HG03060 (cell line): ENCODE results near the gene CCDC78.
"Not testable (repeated sequence)": the region's sequence is repeated elsewhere in the genome, so short reads cannot be mapped to it uniquely, and the experiment has no call there.

Experiments
- ATAC-seq: cut with Tn5 transposase; IDR thresholded peaks from one replicate; pipeline ENCODE4 v1.9.1; 2021; ENCODE audit warnings: low read depth, moderate number of reproducible peaks; ENCODE audit not compliant: unreplicated experiment

Gene CCDC78

DNA sequence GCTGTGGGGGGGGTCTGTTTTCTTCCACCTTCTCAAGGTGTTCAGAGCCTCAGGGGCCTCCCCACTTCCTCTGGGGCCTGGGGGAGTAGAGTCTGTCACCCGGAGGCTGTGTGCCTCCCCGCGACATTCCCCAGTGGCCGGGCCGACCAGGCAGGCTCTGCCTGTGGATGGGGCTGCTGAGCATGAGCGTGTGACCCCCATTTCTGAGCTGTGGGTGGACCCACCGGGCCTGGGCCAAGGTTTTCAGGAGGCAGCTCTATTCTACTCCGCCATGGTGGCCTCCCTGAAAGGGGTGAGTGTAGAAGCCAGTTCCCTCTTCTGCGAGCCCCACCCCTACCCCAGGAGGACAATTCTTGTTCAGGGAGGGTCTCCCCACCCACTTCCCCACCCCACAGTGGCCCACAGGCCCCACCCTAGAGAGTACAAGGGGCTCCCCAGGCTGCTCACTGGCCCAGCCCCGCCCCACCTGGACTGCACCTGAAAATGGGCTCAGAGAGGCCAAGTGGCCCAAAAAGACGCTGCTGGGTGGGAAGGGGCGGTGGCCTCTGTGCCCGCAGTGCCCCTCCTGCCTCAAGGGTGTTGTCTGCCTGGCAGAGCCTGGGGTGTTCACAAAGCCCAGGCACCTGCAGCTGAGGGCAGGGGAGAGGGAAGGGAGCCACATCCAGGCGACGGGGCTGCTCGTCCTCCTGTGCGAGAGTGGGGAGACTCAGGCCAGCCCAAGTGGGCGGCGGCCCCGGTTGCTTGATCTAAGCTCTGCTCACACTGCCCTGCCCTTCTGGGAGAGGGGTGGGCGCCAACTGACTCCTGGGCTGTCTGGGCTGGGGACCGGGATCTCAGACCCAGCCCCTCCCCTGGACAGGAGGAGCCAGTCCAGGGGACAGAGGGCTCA is 35.6 kb upstream of the CCDC78 start:
- no peak for ATAC-seq

DNA sequence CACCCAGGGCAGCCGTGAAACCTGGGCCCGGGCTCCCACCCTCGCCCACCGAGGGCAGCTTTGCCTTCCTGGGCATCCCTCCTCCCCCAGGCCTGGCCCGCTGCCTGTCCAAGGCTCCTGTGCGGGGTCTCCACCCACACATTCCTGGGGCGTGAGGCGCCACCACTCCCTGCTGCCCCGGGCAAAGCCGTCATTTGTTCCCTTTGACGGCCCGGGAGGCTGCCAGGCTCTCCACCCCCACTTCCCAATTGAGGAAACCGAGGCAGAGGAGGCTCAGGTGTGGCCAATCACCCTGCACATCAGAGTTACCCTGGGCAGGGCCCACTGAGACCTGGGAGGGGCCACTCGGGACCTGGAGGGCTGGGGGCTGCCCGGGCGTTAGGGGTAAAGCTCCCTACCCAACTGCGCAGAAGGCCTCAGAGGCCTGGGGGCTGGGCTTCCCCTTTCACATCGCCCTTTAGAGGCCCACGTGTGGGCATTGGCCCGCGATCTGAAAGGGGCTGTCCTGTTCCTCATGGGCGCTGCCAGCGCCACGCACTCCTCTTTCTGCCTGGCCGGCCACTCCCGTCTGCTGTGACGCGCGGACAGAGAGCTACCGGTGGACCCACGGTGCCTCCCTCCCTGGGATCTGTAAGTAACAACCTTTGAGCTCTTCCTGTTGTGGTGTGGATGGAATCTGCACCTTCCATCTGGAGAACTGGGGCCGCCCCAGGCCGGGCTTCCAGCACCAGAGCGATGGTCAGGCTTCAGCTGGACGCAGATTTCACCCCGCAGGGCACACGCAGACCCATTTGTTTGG is 34.5 kb upstream of the CCDC78 start, which contains the start of gene MSLN:
TSS of gene MSLN (plus strand) at position 190 of the 799 bp plus-strand sequence. CDS start 1,947 bp downstream, outside the sequence.
- no peak for ATAC-seq

DNA sequence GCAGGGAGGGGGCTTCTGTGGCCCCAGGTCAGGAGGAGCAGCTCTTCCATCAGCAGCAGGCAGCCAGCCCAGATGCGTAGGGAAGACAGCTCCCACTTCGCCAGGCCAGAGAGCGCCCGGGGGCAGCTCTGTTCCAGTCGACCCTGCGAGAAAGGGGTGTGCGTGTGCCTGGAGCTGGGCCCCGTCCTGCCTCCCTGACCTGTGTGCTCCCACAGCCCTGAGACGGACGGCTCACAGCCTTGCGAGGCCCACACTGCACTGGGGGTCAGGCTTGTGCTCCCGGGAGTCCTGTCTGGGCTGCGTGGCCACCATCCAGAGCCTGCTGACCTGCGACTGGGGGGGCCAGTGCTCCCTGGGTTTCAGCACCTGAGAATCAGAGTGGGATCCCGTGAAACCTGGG is 33.8 kb upstream of the CCDC78 start:
- ATAC-seq, result no peak

GRCh38 chr16:759110-759910 is 33.1 kb upstream of the CCDC78 start:
- ATAC-seq, result no peak

GRCh38 chr16:756428-756827 is 30.2 kb upstream of the CCDC78 start:
- no peak for ATAC-seq

DNA sequence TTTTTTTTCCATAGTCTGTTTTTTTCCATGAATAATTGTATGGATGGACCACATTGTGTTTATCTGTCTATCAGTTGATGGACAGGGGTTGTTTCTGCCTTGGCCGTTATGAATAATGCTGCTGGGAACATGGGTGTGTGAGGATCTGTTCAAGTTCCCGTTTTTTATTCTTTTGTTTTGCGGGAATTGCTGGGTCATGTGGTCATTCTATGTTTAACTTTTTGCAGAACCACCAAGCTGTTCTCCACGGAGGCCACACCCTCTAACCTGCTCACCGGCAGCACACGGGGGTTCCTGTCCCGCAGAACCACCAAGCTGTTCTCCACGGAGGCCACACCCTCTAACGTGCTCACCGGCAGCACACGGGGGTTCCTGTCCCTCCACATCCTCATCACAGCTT is 28.4 kb upstream of the CCDC78 start:
- ATAC-seq, result no peak

DNA sequence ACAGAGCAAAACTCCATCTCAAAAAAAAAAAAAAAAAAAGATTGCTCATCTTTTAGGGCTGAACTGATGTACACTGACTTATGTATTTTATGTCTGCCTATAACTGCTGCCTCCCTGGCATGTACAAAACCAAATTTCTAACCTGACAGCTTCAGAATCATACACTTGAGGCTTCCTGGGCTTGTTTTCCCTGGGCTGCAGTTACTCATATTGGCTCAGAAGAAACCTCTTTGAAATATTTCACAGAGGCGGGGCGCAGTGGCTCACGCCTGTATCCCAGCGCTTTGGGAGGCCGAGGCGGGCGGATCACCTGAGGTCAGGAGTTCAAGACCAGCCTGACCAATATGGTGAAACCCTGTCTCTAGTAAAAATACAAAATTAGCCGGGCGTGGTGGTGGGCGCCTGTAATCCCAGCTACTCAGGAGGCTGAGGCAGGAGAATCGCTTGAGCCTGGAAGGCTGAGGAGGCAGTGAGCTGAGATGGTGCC is 27.9 kb upstream of the CCDC78 start:
- ATAC-seq, result not testable (repeated sequence)

GRCh38 chr16:752007-752312 is 25.7 kb upstream of the CCDC78 start:
- ATAC-seq, result no peak

DNA sequence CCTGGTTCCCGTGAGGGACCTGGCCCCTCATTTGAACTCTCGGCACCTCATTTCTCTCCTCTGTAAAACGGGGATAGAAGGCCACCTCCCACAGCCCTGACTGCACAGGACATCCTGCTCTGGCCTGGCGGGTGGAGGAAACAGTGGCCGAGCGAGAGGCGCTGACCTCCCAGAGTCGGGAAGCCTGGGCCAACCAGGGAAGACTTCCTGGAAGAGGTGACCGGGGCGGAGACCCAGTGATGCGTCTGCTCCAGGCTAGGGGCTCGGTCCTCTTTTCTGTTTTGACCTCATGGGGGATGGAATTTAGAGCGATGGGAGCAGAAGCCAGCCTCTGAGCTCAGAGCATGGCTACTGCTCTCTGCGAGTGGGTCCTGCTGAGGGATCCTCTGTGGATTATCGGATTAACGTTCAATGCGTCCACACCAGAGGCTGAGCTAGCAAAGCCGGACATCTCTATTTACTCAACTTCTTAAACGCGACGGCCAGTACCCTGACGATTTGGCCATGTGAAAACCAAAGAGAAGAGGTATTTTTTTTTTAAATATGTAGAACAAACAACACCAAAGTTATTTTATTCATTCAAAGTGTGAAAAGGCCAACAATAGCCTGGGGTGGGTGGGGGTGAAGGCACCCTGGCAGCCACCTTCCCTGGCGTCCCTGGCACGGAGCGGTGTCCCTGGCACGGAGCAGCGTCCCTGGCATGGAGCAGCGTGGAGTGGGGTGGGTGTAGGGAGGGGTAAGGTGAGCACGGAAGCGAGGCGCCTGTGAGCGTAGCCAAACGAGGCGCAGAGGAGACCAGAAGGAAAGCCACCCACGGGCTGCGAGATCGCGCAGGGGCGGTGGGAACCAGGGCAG is 25.1 kb upstream of the CCDC78 start:
- ATAC-seq, result no peak

DNA sequence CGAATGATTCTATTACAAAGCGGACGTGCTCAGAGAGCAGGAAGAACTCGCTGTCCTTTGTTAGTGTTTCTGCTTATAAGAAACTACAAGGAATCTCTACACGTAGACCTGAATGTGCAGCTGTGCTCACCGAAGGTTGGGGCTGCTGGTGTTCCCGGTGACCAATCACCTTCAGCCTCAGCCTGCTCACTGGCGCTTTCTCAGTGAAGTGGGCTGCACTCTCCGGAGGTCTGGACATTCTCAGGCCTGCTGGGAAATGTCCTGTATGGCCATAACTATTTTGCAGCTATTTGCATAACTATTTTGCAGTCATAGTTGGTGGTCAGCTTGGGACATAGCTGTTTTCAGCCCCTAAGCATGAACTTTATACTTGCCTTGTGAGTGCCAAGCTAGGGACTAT is 24.2 kb upstream of the CCDC78 start:
- ATAC-seq, result no peak

GRCh38 chr16:749010-749409 is 22.8 kb upstream of the CCDC78 start:
- ATAC-seq, result no peak

DNA sequence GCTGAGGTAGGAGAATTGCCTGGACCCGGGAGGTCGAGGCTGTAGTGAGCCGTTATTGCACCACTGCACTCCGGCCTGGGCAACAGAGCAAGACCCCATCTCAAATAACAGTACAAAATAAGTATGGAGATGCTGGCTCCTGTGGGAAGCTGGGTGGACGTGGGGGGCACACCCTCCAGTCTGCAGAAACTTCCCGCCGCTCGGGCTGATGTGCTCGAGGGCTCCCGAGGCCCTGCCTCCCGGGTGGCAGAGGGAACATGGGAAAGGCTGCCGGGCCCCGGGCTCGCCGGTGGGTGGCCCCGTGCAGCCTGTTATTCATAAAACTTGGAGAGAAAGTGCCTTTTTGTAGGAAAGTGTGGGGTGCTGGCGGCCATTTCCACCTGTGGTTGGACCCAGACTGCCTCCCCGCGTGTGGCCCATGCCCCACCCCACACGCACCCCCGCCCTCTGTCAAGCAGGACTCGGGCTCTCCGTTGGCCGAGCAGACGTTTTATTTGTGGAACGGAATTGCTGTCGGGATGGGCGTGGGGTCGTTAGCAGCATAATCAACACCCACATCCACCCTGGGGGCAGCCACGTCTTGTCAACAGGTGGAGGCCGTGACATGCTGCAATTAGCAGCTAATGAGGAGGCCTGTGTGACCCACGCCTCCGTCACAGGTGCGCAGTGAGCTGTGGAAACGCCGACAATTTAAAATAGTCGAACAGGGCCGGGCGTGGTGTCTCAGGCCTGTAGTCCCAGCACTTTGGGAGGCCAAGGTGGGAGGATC is 21.9 kb upstream of the CCDC78 start:
- no peak for ATAC-seq

DNA sequence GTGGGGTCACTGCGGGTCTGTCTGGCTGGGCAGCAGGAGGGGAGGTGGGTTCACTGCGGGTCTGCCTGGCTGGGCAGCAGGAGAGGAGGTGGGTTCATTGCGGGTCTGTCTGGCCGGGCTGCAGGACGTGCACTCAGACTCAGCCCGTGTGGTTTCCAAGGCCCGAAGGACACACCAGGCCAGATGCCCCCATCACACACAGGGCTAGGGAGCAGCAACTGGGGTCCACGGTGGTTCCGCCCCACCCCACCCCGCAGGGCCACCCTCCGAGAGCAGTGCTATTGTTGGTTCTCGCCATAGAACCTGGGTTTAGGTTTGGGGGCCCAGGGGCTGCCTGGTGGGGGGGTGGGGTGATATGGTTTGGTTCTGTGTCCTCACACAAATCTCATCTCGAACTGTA is 20.4 kb upstream of the CCDC78 start:
- no peak for ATAC-seq

GRCh38 chr16:745739-746138 is 19.5 kb upstream of the CCDC78 start:
- no peak for ATAC-seq

DNA sequence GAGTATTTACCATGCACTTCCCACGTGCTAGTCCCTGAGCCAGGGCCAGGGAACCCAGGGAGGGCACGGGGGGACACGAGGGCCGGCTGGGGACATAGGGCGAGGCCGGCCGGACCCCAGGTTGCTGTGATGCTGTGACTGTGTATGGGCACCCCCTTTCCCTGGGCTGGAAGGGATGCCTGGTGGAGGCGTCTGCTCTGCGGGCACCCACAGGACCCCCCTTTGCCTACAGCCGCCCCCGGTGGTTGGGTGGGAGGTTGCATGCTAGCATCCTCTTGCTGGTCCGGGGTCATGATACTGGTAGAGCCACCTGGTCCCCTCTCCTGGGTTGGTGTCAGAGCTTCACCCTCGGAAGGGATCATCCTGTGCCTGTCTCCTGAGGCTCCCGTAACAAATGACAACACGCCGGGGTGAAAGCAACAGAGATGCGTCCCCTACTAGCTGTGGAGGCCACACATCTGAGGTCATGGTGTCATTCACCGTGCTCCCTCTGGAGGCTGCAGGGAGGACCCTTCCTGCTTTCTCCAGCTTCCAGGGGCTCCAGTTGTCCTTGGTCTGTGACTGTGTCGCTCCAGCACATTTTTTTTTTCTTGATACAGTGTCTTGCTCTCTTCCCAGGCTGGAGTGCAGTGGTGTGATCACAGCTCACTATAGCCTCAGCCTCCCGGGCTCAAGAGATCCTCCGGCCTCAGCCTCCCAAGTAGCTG is 17.7 kb upstream of the CCDC78 start:
- ATAC-seq, result no peak

DNA sequence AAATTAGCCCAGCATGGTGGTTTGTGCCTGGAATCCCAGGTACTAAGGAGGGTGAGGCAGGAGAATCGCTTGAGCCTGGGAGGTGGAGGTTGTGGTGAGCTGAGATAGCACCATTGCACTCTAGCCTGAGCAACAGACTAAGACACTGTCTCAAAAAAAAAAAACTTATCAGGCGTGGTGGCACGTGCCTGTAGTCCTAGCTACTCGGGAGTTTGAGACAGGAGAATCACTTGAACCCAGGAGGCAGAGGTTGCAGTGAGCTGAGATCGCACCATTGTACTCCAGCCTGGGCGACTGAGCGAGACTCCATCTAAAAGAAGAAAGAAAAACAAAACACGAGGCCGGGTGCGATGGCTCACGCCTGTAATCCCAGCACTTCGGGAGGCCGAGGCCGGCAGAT is 16.7 kb upstream of the CCDC78 start:
- ATAC-seq, result not testable (repeated sequence)

DNA sequence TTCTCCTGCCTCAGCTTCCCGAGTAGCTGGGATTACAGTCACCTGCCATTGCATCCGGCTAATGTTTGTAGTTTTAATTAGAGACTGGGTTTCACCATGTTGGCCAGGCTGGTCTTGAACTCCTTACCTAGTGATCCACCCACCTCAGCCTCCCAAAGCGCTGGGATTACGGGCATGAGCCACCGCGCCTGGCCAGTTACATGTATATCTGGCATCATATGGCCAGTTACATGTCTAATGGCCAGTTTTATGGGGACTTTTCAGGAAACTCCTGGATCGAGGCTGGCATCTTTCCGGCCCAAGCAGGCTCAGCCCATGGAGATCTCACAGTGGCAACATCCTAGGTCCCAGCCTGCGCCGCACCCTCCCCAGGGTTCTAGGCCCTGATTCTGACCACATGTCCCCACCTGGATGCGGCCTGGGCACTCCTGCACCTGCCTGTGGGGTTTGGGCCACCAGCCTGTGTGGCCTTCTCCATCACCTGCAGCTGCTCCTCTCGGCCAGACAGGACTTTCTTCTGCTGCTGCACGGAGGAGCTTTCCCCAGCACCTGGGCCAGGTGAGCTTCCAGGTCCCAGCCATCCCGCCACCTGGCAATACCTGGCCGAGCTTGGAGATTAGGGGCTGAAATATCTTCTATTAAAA is 15.9 kb upstream of the CCDC78 start:
- ATAC-seq, result no peak
